BJ (cell line): Measurements from ENCODE around the gene ANKLE2. TPM values are rescaled to one million over a fixed set of nuclear protein-coding genes. Genes with fewer than 3 reads are reported as not detected.

Source experiments
- CTCF ChIA-PET: fragments of 350-600 bp; formaldehyde crosslinking; extraction: SDS; loops from one replicate; lab custom pipeline; 2021; ENCODE audit warnings: antibody characterized with exemption, inconsistent platforms; lab: Yijun Ruan, JAX
- POLR2A ChIA-PET: fragments of 300-600 bp; sonication (Branson Sonifier 250); formaldehyde crosslinking; extraction: SDS; loops from one replicate; lab custom pipeline; 2021; ENCODE audit warnings: antibody characterized with exemption; lab: Charles Lee
- DNase-seq: peaks from one replicate; pipeline ENCODE4 v3.0.0-alpha.2; 2011; ENCODE audit warnings: low read depth
- H3K27me3 ChIP-seq: 2 replicates; pipeline ENCODE4 v1.6.0; 2011; ENCODE audit warnings: low read length; ENCODE audit not compliant: control insufficient read depth, insufficient read depth
- H3K36me3 ChIP-seq: 2 replicates; pipeline ENCODE4 v1.5.1; 2011; ENCODE audit warnings: low read length; ENCODE audit not compliant: control insufficient read depth, insufficient read depth
- H3K4me3 ChIP-seq: 2 replicates; pipeline ENCODE4 v1.5.1; 2011; ENCODE audit warnings: low read depth, mild to moderate bottlenecking, control low read depth, low read length
- polyA plus RNA-seq: library from polyadenylated mRNA; depleted of rRNA; stranded (reverse); fragments of >200 nt; gene quantifications from 2 replicates; pipeline ENCODE4 v1.2.3, GENCODE V29; 2011
- TF ChIP-seq, protein P1 (sequence below): IDR thresholded peaks from 2 replicates; pipeline ENCODE4 v1.5.1; 2011; ENCODE audit warnings: low read depth, mild to moderate bottlenecking, control low read depth, inconsistent platforms, low read length, moderate library complexity; ENCODE audit not compliant: insufficient read depth

Gene ANKLE2
- polyA plus RNA-seq, 1 experiment = 119 TPM

GRCh38 chr12:132804426-132804861 lies 42.8 kb upstream of the ANKLE2 start:
- Histone ChIP-seq H3K4me3 (no peak overlapping the region), H3K27me3 (no peaks in the 10 kb centered on the region), H3K36me3 (peaks cover 51% of the 10 kb centered on the region)
- POLR2A ChIA-PET = no interaction called here
- DNase-seq = no peak
- TF ChIP-seq, protein P1, sequence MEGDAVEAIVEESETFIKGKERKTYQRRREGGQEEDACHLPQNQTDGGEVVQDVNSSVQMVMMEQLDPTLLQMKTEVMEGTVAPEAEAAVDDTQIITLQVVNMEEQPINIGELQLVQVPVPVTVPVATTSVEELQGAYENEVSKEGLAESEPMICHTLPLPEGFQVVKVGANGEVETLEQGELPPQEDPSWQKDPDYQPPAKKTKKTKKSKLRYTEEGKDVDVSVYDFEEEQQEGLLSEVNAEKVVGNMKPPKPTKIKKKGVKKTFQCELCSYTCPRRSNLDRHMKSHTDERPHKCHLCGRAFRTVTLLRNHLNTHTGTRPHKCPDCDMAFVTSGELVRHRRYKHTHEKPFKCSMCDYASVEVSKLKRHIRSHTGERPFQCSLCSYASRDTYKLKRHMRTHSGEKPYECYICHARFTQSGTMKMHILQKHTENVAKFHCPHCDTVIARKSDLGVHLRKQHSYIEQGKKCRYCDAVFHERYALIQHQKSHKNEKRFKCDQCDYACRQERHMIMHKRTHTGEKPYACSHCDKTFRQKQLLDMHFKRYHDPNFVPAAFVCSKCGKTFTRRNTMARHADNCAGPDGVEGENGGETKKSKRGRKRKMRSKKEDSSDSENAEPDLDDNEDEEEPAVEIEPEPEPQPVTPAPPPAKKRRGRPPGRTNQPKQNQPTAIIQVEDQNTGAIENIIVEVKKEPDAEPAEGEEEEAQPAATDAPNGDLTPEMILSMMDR = no peak
- CTCF ChIA-PET = no interaction called here

- no peak overlapping the region for H3K4me3 ChIP-seq
- ChIA-PET CTCF (no interaction called here), POLR2A (no interaction called here)
- H3K27me3 ChIP-seq = no peaks in the 10 kb centered on the region
- TF ChIP-seq, protein P1 = no peak
- peaks cover 54% of the 10 kb centered on the region for H3K36me3 ChIP-seq
- DNase-seq = no peak
These were observed 42.3 kb upstream of the ANKLE2 start for GRCh38 chr12:132803888-132804287.

DNA sequence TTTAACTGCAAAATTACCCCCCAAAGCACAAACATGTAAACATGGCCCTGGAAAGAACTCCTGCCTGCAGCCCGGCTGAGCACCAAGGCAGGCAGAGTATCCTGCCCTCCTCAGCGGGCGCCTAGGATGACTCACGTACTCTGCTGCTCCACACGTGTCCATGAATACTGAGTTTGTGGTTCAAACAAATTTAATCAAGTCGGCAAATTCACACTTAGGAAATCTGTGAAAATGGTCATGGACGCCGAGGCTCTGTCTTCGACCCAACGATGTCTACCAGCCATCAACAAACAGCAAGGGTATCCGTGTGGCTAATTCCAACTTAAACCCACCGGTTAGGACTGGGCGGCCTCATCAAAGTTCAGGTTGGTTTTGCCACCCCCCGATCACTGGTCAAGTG lies 41.5 kb upstream of the ANKLE2 start:
- Histone ChIP-seq H3K4me3 (no peak overlapping the region), H3K36me3 (peaks cover 59% of the 10 kb centered on the region), H3K27me3 (no peaks in the 10 kb centered on the region)
- TF ChIP-seq, protein P1 = no peak
- no peak for DNase-seq
- CTCF ChIA-PET = no interaction called here
- POLR2A ChIA-PET = no interaction called here

DNA sequence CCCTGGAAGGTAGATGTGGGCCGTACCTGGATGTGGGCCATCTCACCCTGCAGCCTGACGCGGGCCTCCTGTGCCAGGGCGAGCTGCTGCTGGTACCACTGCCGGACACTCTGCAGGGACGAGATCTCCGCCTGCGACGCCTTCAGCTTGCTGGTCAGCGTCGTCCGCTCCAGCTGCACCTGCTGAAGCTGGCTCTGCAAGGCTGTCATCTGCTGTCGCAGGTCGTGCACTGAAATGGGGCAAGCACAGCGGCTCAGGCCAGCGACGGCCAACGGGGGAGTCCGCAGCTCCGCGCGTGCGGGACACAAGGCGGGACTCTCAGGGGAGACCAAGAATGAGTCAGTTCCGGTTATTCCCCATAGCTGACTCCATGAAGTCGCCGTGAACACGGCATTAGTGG lies 40.1 kb upstream of the ANKLE2 start:
- Histone ChIP-seq H3K27me3 (no peaks in the 10 kb centered on the region), H3K4me3 (no peak overlapping the region), H3K36me3 (peaks cover 62% of the 10 kb centered on the region)
- ChIA-PET POLR2A (no interaction called here), CTCF (no interaction called here)
- DNase-seq = no peak
- TF ChIP-seq, protein P1 = no peak

DNA sequence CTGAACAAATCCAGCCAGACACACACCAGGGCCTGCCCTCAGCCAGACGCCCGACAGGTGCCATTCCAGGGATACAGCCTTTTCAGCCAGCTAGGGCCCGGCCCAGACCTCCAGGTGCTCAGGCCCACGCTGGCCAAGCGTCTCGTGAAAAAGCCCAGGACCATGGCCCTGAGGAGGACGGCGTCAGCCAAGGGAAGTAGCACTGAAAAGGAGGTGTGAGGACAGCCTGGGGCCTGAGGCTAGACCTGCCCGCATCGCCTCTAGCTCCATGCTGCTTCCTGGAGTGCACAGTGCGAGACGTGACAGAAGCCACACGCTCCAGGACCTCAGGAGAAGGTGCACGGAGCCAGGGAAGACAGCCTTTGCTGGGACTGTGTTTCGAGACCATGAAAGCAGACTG lies 37.2 kb upstream of the ANKLE2 start:
- H3K36me3 ChIP-seq = peaks cover 66% of the 10 kb centered on the region
- CTCF ChIA-PET = no interaction called here

More for the DNA sequence above, 37.2 kb upstream of the ANKLE2 start:
- Histone ChIP-seq H3K27me3 (no peaks in the 10 kb centered on the region), H3K4me3 (no peak overlapping the region)
- no peak for DNase-seq
- TF ChIP-seq, protein P1 = no peak
- POLR2A ChIA-PET = no interaction called here
